ENCODE data around the gene OR2L5.

OR2L5 gene

GRCh38 chr1:248065071-248065470 lies 51.6 kb downstream of the OR2L5 start:
- TF ChIP-seq TAF1 (IDR thresholded peaks at IDR 0.05; ENCODE audit: borderline replicate concordance, insufficient read depth, low read length) (no peak), FOXP2 (optimal IDR thresholded peaks at IDR 0.05; ENCODE audit: borderline replicate concordance, extremely low read depth, extremely low read length, insufficient read depth) (no peak), REST (IDR thresholded peaks at IDR 0.05; ENCODE audit: insufficient read depth in 1 of 2, low read depth in 2 of 2, low read length in 2 of 2) (no peak), SIN3A (IDR thresholded peaks at IDR 0.05; ENCODE audit: borderline replicate concordance, insufficient read depth, low read length) (no peak), POLR2AphosphoS5 (IDR thresholded peaks at IDR 0.05; ENCODE audit: low read depth, low read length) (no peak)

GRCh38 chr1:248065604-248066003 lies 52.1 kb downstream of the OR2L5 start:
- TF ChIP-seq SIN3A (IDR thresholded peaks at IDR 0.05; ENCODE audit: borderline replicate concordance, insufficient read depth, low read length) (no peak), POLR2AphosphoS5 (IDR thresholded peaks at IDR 0.05; ENCODE audit: low read depth, low read length) (no peak), TAF1 (IDR thresholded peaks at IDR 0.05; ENCODE audit: borderline replicate concordance, insufficient read depth, low read length) (no peak), FOXP2 (optimal IDR thresholded peaks at IDR 0.05; ENCODE audit: borderline replicate concordance, extremely low read depth, extremely low read length, insufficient read depth) (no peak), REST (IDR thresholded peaks at IDR 0.05; ENCODE audit: insufficient read depth in 1 of 2, low read depth in 2 of 2, low read length in 2 of 2) (no peak)
